ENCODE results near the gene UBL4A. TPM values are rescaled to one million over a fixed set of nuclear protein-coding genes. Genes with fewer than 3 reads are reported as not detected.

UBL4A gene
- total and polyA plus RNA-seq, 9 of the 15 experiments (the other 6 are each of a cell fraction or from before 2014, with no cell fraction given) = 15.2 to 140 (median 100) TPM

- no peaks in the 10 kb centered on the region for H3K9me1 ChIP-seq (ENCODE audit: control insufficient read depth, insufficient read depth, low read length)
- no peak for ATAC-seq
- intact Hi-C loops (cut with micrococcal nuclease) (no loop called here), in situ Hi-C loops (cut with MboI) (no loop called here)
- no peaks in the 10 kb centered on the region for H3K27me3 ChIP-seq (ENCODE audit: control insufficient read depth in 2 of 2, insufficient read depth in 2 of 2, low read length in 2 of 2)
- BruUV-seq (replicated peaks) = no TSS peak
- H3K27ac ChIP-seq (ENCODE audit: extremely low read depth, low read depth, low read length) = no peak overlapping the region
- H3K4me3 ChIP-seq = no peak overlapping the region
- ChIA-PET CTCF (ENCODE audit: low intra/inter-chr PET ratio) (no interaction called here), POLR2A (interaction anchor here (0.8 to 1.2 kb wide), 2 partner anchors 9 to 47 kb away, joined by 3 read pairs; no protein-coding TSS in a partner anchor)
- H3K4me2 ChIP-seq (ENCODE audit: insufficient read depth, low read length) = no peak overlapping the region
- no peak overlapping the region for H2AFZ ChIP-seq (ENCODE audit: low read depth, low read length)
- TF ChIP-seq MAZ (CRISPR knock-in tag; conservative IDR thresholded peaks at IDR 0.05 in 1 of 2, IDR thresholded peaks at IDR 0.05 in 1 of 2) (no peak), POLR2G (IDR thresholded peaks at IDR 0.05; ENCODE audit: low read depth, low read length) (0 out of 2 replicates have a peak, but pooled peaks have one; percentile 28), NCOA6 (IDR thresholded peaks at IDR 0.05) (no peak), ZEB2 (IDR thresholded peaks at IDR 0.05) (no peak), MTF1 (CRISPR knock-in tag; IDR thresholded peaks at IDR 0.05; ENCODE audit: borderline replicate concordance) (no peak)
- no peaks in the 10 kb centered on the region for H3K9me3 ChIP-seq (replicated peaks; ENCODE audit: control insufficient read depth, insufficient read depth, low read depth, low read length)
- peaks cover 18% of the 10 kb centered on the region for H3K79me2 ChIP-seq (ENCODE audit: control insufficient read depth, insufficient read depth, low read length)
- no peak for DNase-seq (ENCODE audit: extremely low read depth in 1 of 4, low spot score in 3 of 4)
- peaks cover 67% of the 10 kb centered on the region; the same call in 2 of the 3 replicates for H3K36me3 ChIP-seq (ENCODE audit: control insufficient read depth, insufficient read depth, low read length)
- no peak for FAIRE-seq
- H3K4me1 ChIP-seq (replicated peaks in 1 of 2; ENCODE audit: control insufficient read depth in 2 of 2, insufficient read depth in 2 of 2, low read length in 2 of 2) = peaks cover 9 to 42% of the 10 kb centered on the region in 2 experiments; a peak in 4 of 5 replicates
- no peak overlapping the region for H3K9ac ChIP-seq (ENCODE audit: insufficient read depth in 1 of 2, low read depth in 2 of 2, low read length in 2 of 2)
- 100% methylated on average over 3 of the region's 12 CpGs for WGBS (ENCODE audit: insufficient coverage, low coverage, missing lambda C conversion rate)
- H4K20me1 ChIP-seq (replicated peaks; ENCODE audit: control insufficient read depth, insufficient read depth, low read length) = no peaks in the 10 kb centered on the region
Measured at GRCh38 chrX:154446430-154446829, 40.0 kb downstream of the UBL4A start.

GRCh38 chrX:154445776-154446175, 40.6 kb downstream of the UBL4A start:
- no TSS peak for BruUV-seq (replicated peaks)
- WGBS (ENCODE audit: insufficient coverage, low coverage, missing lambda C conversion rate) = 100% methylated on average over 8 of the region's 16 CpGs
- H3K4me3 ChIP-seq = no peak overlapping the region
- no peak for TF ChIP-seq RUNX1 (IDR thresholded peaks at IDR 0.05; ENCODE audit: low read depth)
- no peak for TF ChIP-seq SLC30A9 (CRISPR knock-in tag; IDR thresholded peaks at IDR 0.05)
- no peak for TF ChIP-seq ZNF57 (CRISPR knock-in tag; IDR thresholded peaks at IDR 0.05)
- no peak for TF ChIP-seq BCL6 (CRISPR knock-in tag; IDR thresholded peaks at IDR 0.05)
- TF ChIP-seq ZNF354B (CRISPR knock-in tag; IDR thresholded peaks at IDR 0.05) = no peak
- TF ChIP-seq ZSCAN29 (IDR thresholded peaks at IDR 0.05) = no peak
- no peak for TF ChIP-seq MCM2 (IDR thresholded peaks at IDR 0.05; ENCODE audit: low read depth)
- TF ChIP-seq SUPT5H (IDR thresholded peaks at IDR 0.05) = no peak
- no peak for TF ChIP-seq RAD51 (IDR thresholded peaks at IDR 0.05; ENCODE audit: borderline replicate concordance, low read depth)
- no peak for TF ChIP-seq HNRNPLL (IDR thresholded peaks at IDR 0.05; ENCODE audit: low read depth, low read length, poor library complexity, severe bottlenecking)

More at GRCh38 chrX:154445776-154446175, 40.6 kb downstream of the UBL4A start:
- H3K4me2 ChIP-seq (ENCODE audit: insufficient read depth, low read length) = no peak overlapping the region
- H2AFZ ChIP-seq (ENCODE audit: low read depth, low read length) = no peak overlapping the region
- intact Hi-C loops (cut with micrococcal nuclease) (no loop called here), in situ Hi-C loops (cut with MboI) (no loop called here)
- POLR2A ChIA-PET = interaction anchor here (0.6 to 1.7 kb wide), 4 partner anchors 10 to 43 kb away, joined by 3 to 10 read pairs (median 3); partner anchors contain the start of gene PLXNA3
- peak overlapping the region in 1 of 2 experiments; percentile 97; a peak in 2 of 4 replicates for H3K9ac ChIP-seq (ENCODE audit: insufficient read depth in 1 of 2, low read depth in 2 of 2, low read length in 2 of 2)
- H3K27ac ChIP-seq (ENCODE audit: extremely low read depth, low read depth, low read length) = no peak overlapping the region
- peaks cover 66% of the 10 kb centered on the region; the same call in 2 of the 3 replicates for H3K36me3 ChIP-seq (ENCODE audit: control insufficient read depth, insufficient read depth, low read length)
- no peaks in the 10 kb centered on the region for H3K27me3 ChIP-seq (ENCODE audit: control insufficient read depth in 2 of 2, insufficient read depth in 2 of 2, low read length in 2 of 2)
- DNase-seq (ENCODE audit: extremely low read depth in 1 of 4, low spot score in 3 of 4) = no peak
- H3K4me1 ChIP-seq (replicated peaks in 1 of 2; ENCODE audit: control insufficient read depth in 2 of 2, insufficient read depth in 2 of 2, low read length in 2 of 2) = peaks cover 9 to 37% of the 10 kb centered on the region in 2 experiments; a peak in 4 of 5 replicates
- peaks cover 18% of the 10 kb centered on the region for H3K79me2 ChIP-seq (ENCODE audit: control insufficient read depth, insufficient read depth, low read length)
- ATAC-seq = no peak
- no peaks in the 10 kb centered on the region for H3K9me1 ChIP-seq (ENCODE audit: control insufficient read depth, insufficient read depth, low read length)
- no peaks in the 10 kb centered on the region for H4K20me1 ChIP-seq (replicated peaks; ENCODE audit: control insufficient read depth, insufficient read depth, low read length)
- FAIRE-seq = no peak
- CTCF ChIA-PET (ENCODE audit: low intra/inter-chr PET ratio) = no interaction called here
- H3K9me3 ChIP-seq (replicated peaks; ENCODE audit: control insufficient read depth, insufficient read depth, low read depth, low read length) = no peaks in the 10 kb centered on the region
